ENCODE results near the gene YPEL2. TPM values are rescaled to one million over a fixed set of nuclear protein-coding genes. Genes with fewer than 3 reads are reported as not detected.

The YPEL2 gene
- total RNA-seq, result 10.6 and 16.9 TPM in 2 replicates

DNA sequence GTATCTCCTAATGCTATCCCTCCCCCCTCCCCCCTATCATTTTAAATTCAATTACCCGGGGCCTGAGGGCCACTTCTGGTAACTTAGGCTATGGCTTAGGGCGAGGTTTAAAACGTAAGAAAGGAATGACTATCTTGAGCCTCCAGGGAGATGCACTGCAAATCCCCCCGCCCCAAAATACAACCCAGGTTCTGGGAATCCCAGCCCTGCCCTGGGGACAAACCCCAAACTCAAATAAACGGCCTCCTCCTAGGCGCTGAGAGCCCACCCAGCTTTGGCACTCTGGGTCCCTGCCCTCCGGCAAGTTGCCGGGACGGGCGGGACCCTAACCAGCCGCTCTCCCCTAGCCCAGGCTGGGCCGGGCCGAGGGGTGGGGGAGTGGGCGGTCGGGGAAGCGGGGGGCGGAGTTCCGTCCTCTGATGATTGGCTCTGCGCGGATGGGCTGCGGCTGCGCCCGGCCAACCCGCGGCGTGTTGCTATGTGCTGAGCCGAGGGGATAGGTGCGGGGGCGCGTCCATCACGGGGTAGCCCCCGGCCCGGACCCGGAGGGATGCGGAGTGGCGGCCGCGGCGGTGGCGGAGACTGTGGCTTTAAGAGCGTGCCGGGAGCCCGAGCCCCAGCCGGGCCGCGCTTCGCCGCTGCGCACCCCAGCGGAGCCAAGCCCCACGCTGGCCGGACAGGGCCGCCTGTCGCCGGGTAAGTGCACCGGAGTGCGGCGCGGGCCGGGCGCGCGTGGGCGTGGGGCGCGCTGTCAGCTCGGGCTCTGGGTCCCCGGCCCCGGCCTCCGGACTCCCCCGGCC is at the start of gene YPEL2:
TSS of gene YPEL2 (plus strand) at position 527 of the 800 bp plus-strand sequence. CDS start 21,755 bp downstream, outside the sequence.

Other genes starting within 250 kb of the YPEL2 start
- 40.0 and 42.0 TPM in 2 replicates for gene TRIM37, start 224.8 kb upstream of the YPEL2 start, total RNA-seq
- gene SKA2, start 176.5 kb upstream of the YPEL2 start, total RNA-seq, result 59.2 and 69.3 TPM in 2 replicates
- gene PRR11, start 175.9 kb upstream of the YPEL2 start, total RNA-seq, result 8.5 and 11.3 TPM in 2 replicates
- 21.1 and 21.5 TPM in 2 replicates for gene SMG8, start 121.6 kb upstream of the YPEL2 start, total RNA-seq
- gene GDPD1, start 111.1 kb upstream of the YPEL2 start, total RNA-seq, result 0.53 and 1.1 TPM in 2 replicates
- 55.1 and 62.3 TPM in 2 replicates for gene DHX40, start 234.0 kb downstream of the YPEL2 start, total RNA-seq

Measured in aortic smooth muscle cell (primary cell).